NCI-H1092 (cell line): Measurements from ENCODE around the gene HYLS1.

ENCODE experiments used
- DNase-seq: peaks from one replicate; lab custom pipeline; 2025; lab: John Stamatoyannopoulos, UW

The HYLS1 gene

GRCh38 chr11:125934473-125934872 is 47.0 kb downstream of the HYLS1 start:
- DNase-seq: no peak

GRCh38 chr11:125935056-125935455 is 47.6 kb downstream of the HYLS1 start:
- DNase-seq: no peak

GRCh38 chr11:125935618-125936199 is 48.2 kb downstream of the HYLS1 start:
- no peak for DNase-seq

GRCh38 chr11:125938418-125938817 is 51.0 kb downstream of the HYLS1 start:
- DNase-seq: no peak

GRCh38 chr11:125939081-125939521 is 51.6 kb downstream of the HYLS1 start:
- DNase-seq: no peak

- DNase-seq: no peak
Measured at GRCh38 chr11:125940145-125940544, 52.7 kb downstream of the HYLS1 start.

GRCh38 chr11:125941267-125941618 is 53.8 kb downstream of the HYLS1 start:
- DNase-seq: no peak

- DNase-seq: peak; percentile 80
Measured at GRCh38 chr11:125941619-125942611, 54.4 kb downstream of the HYLS1 start.

- no peak for DNase-seq
Measured at GRCh38 chr11:125942771-125943428, 55.4 kb downstream of the HYLS1 start.

- DNase-seq: no peak
Measured at GRCh38 chr11:125943661-125944349, 56.3 kb downstream of the HYLS1 start.

- no peak for DNase-seq
Measured at GRCh38 chr11:125944350-125945010, 57.0 kb downstream of the HYLS1 start.

- no peak for DNase-seq
Measured at GRCh38 chr11:125945011-125945796, 57.7 kb downstream of the HYLS1 start.

- DNase-seq: no peak
Measured at GRCh38 chr11:125945797-125946520, 58.5 kb downstream of the HYLS1 start, which contains the start of gene VSIG10L2. TSS of gene VSIG10L2 (plus strand) at chr11:125946044. CDS start at chr11:125946056, 12 bp downstream.

GRCh38 chr11:125946712-125947418 is 59.4 kb downstream of the HYLS1 start:
- no peak for DNase-seq

- no peak for DNase-seq
Measured at GRCh38 chr11:125947419-125948277, 60.2 kb downstream of the HYLS1 start.

GRCh38 chr11:125948278-125949051 is 61.0 kb downstream of the HYLS1 start:
- no peak for DNase-seq
